ENCODE results near the gene MISP.

DNA sequence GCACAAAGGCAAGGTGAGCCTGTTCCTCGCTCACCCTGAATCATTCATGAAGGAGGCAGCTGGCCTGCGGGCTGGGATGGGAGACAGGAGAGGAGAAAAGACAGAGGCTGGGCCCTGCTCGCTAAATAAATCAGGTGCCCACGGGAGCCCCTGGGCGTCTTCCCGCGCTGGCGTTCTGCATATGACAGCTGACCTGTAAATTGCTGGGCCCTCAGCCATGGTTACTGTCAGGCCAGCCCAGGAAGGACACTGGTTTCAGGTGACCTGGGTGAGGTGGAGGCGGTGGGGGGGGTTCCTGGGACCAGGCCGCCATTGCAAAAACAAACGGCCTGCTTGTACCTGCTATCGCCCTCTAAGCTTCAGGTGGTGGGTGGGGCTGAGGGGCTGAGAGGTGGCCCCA, 42.9 kb downstream of the MISP start:
- TF ChIP-seq, protein P1, sequence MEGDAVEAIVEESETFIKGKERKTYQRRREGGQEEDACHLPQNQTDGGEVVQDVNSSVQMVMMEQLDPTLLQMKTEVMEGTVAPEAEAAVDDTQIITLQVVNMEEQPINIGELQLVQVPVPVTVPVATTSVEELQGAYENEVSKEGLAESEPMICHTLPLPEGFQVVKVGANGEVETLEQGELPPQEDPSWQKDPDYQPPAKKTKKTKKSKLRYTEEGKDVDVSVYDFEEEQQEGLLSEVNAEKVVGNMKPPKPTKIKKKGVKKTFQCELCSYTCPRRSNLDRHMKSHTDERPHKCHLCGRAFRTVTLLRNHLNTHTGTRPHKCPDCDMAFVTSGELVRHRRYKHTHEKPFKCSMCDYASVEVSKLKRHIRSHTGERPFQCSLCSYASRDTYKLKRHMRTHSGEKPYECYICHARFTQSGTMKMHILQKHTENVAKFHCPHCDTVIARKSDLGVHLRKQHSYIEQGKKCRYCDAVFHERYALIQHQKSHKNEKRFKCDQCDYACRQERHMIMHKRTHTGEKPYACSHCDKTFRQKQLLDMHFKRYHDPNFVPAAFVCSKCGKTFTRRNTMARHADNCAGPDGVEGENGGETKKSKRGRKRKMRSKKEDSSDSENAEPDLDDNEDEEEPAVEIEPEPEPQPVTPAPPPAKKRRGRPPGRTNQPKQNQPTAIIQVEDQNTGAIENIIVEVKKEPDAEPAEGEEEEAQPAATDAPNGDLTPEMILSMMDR (IDR thresholded peaks at IDR 0.05), result no peak
- TF ChIP-seq POLR2AphosphoS5 (IDR thresholded peaks at IDR 0.05) (no peak), POLR2A (IDR thresholded peaks at IDR 0.05) (no peak)

Data from breast epithelium (tissue), 3 donors.